Measurements from ENCODE around the gene FZD8. TPM values are rescaled to one million over a fixed set of nuclear protein-coding genes. Genes with fewer than 3 reads are reported as not detected.

Gene FZD8
- polyA plus RNA-seq, 3 donors, result 0.04 to 0.24 TPM; not detected in 1

- no peak overlapping the region for H3K27ac Mint-ChIP-seq
- WGBS (ENCODE audit: insufficient coverage), result 14% methylated on average over 1 of the region's 8 CpGs
- TF ChIP-seq, protein P1, sequence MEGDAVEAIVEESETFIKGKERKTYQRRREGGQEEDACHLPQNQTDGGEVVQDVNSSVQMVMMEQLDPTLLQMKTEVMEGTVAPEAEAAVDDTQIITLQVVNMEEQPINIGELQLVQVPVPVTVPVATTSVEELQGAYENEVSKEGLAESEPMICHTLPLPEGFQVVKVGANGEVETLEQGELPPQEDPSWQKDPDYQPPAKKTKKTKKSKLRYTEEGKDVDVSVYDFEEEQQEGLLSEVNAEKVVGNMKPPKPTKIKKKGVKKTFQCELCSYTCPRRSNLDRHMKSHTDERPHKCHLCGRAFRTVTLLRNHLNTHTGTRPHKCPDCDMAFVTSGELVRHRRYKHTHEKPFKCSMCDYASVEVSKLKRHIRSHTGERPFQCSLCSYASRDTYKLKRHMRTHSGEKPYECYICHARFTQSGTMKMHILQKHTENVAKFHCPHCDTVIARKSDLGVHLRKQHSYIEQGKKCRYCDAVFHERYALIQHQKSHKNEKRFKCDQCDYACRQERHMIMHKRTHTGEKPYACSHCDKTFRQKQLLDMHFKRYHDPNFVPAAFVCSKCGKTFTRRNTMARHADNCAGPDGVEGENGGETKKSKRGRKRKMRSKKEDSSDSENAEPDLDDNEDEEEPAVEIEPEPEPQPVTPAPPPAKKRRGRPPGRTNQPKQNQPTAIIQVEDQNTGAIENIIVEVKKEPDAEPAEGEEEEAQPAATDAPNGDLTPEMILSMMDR (IDR thresholded peaks at IDR 0.05), result no peak
- H3K27me3 ChIP-seq (ENCODE audit: control insufficient read depth in 2 of 2, insufficient read depth in 2 of 2, low read length in 2 of 2), result peaks cover 47 to 54% of the 10 kb centered on the region in 2 donors
- H3K36me3 ChIP-seq (replicated peaks in 1 of 2; ENCODE audit: control insufficient read depth in 1 of 2, insufficient read depth in 2 of 2, low read length in 2 of 2), result no peaks in the 10 kb centered on the region
- H3K27me3 Mint-ChIP-seq (ENCODE audit: low read depth in 3 of 3), result peaks cover 57 to 62% (median 57%) of the 10 kb centered on the region in 3 donors
- no peak overlapping the region for H3K4me3 ChIP-seq (replicated peaks in 1 of 3; ENCODE audit: low read depth in 2 of 3, low read length in 3 of 3)
- intact Hi-C loops (cut with micrococcal nuclease), result no loop called here
- peaks cover 0 to 22% (median 14%) of the 10 kb centered on the region in 7 donors for H3K9me3 Mint-ChIP-seq
- no peak overlapping the region for H2AFZ ChIP-seq (ENCODE audit: insufficient read depth, low read depth, low read length, poor library complexity, severe bottlenecking)
- H3K27ac ChIP-seq (ENCODE audit: low read depth in 1 of 2, low read length in 2 of 2), result no peak overlapping the region
- no peak overlapping the region for H3K9ac ChIP-seq (ENCODE audit: insufficient read depth, low read length, poor library complexity, severe bottlenecking)
- no peaks in the 10 kb centered on the region for H3K79me2 ChIP-seq (ENCODE audit: insufficient read depth, low read length)
- peaks cover 16% of the 10 kb centered on the region for H3K4me1 Mint-ChIP-seq
- peaks cover 0 to 3% of the 10 kb centered on the region in 2 donors for H3K36me3 Mint-ChIP-seq
- peaks cover 0 to 9% of the 10 kb centered on the region in 2 donors for H3K9me3 ChIP-seq (replicated peaks in 1 of 2; ENCODE audit: control insufficient read depth in 1 of 2, insufficient read depth in 1 of 2, low read length in 2 of 2)
- H3K4me3 Mint-ChIP-seq, result peak overlapping the region in 1 of 2 donors; percentile 77
- no peak overlapping the region for H3K4me2 ChIP-seq (replicated peaks; ENCODE audit: extremely low read depth, low read length, poor library complexity, severe bottlenecking)
- H3K4me1 ChIP-seq (ENCODE audit: control insufficient read depth in 1 of 2, insufficient read depth in 2 of 2, low read length in 2 of 2), result peaks cover 17 to 28% of the 10 kb centered on the region in 2 donors
- DNase-seq, result no peak
- no peaks in the 10 kb centered on the region for H4K20me1 ChIP-seq (ENCODE audit: insufficient read depth, low read length)
Measured at GRCh38 chr10:35637462-35637861, 4.6 kb downstream of the FZD8 start.

- H2AFZ ChIP-seq (ENCODE audit: insufficient read depth, low read depth, low read length, poor library complexity, severe bottlenecking), result no peak overlapping the region
- WGBS (ENCODE audit: insufficient coverage), result 0% methylated on average over 1 of the region's 7 CpGs
- no peak overlapping the region for H3K9ac ChIP-seq (ENCODE audit: insufficient read depth, low read length, poor library complexity, severe bottlenecking)
- Mint-ChIP-seq H3K4me1 (peaks cover 12% of the 10 kb centered on the region), H3K36me3 (peaks cover 0 to 3% of the 10 kb centered on the region in 2 donors), H3K4me3 (peak overlapping the region in 1 of 2 donors; percentile 41), H3K27ac (no peak overlapping the region), H3K27me3 (ENCODE audit: low read depth in 3 of 3) (peaks cover 52 to 58% (median 53%) of the 10 kb centered on the region in 3 donors), H3K9me3 (peaks cover 0 to 19% (median 10%) of the 10 kb centered on the region in 7 donors)
- H3K4me2 ChIP-seq (replicated peaks; ENCODE audit: extremely low read depth, low read length, poor library complexity, severe bottlenecking), result no peak overlapping the region
- no peaks in the 10 kb centered on the region for H3K36me3 ChIP-seq (replicated peaks in 1 of 2; ENCODE audit: control insufficient read depth in 1 of 2, insufficient read depth in 2 of 2, low read length in 2 of 2)
- peaks cover 14 to 22% of the 10 kb centered on the region in 2 donors for H3K4me1 ChIP-seq (ENCODE audit: control insufficient read depth in 1 of 2, insufficient read depth in 2 of 2, low read length in 2 of 2)
- intact Hi-C loops (cut with micrococcal nuclease), result no loop called here
- peaks cover 0 to 9% of the 10 kb centered on the region in 2 donors for H3K9me3 ChIP-seq (replicated peaks in 1 of 2; ENCODE audit: control insufficient read depth in 1 of 2, insufficient read depth in 1 of 2, low read length in 2 of 2)
- H3K27me3 ChIP-seq (ENCODE audit: control insufficient read depth in 2 of 2, insufficient read depth in 2 of 2, low read length in 2 of 2), result peaks cover 45 to 50% of the 10 kb centered on the region in 2 donors
- no peak overlapping the region for H3K27ac ChIP-seq (ENCODE audit: low read depth in 1 of 2, low read length in 2 of 2)
- H3K4me3 ChIP-seq (replicated peaks in 1 of 3; ENCODE audit: low read depth in 2 of 3, low read length in 3 of 3), result no peak overlapping the region
- DNase-seq, result no peak
- TF ChIP-seq, protein P1 (IDR thresholded peaks at IDR 0.05), result no peak
- H4K20me1 ChIP-seq (ENCODE audit: insufficient read depth, low read length), result no peaks in the 10 kb centered on the region
- no peaks in the 10 kb centered on the region for H3K79me2 ChIP-seq (ENCODE audit: insufficient read depth, low read length)
Measured at GRCh38 chr10:35636956-35637355, 5.1 kb downstream of the FZD8 start.
